HepG2 (cell line): ENCODE results near the gene KANSL3. TPM values are rescaled to one million over a fixed set of nuclear protein-coding genes. Genes with fewer than 3 reads are reported as not detected.
A peak's percentile ranks its signal among the peaks of the same experiment; 100 is the strongest.

Experiments
- BHLHE40 ChIP-seq: IDR thresholded peaks from 2 replicates; pipeline ENCODE4 v1.6.1; 2011; ENCODE audit warnings: low read length, improper control_type of control experiment
- CENPX ChIP-seq: sonication (generic); formaldehyde crosslinking; IDR thresholded peaks from 2 replicates; pipeline ENCODE4 v1.9.0; 2021; ENCODE audit warnings: mild to moderate bottlenecking, missing genetic modification reagents, moderate library complexity
- CSRNP2 ChIP-seq: sonication (generic); formaldehyde crosslinking; conservative IDR thresholded peaks from 2 replicates; pipeline ENCODE4 v1.8.0; 2022; ENCODE audit warnings: low read depth, missing genetic modification reagents
- GABPB1 ChIP-seq: IDR thresholded peaks from 2 replicates; pipeline ENCODE4 v1.6.1; 2016; ENCODE audit warnings: mild to moderate bottlenecking, missing genetic modification reagents, moderate library complexity, missing compliant biosample characterization
- MIER3 ChIP-seq: IDR thresholded peaks from 2 replicates; pipeline ENCODE4 v1.6.1; 2016; ENCODE audit warnings: missing compliant biosample characterization, borderline replicate concordance
- MIXL1 ChIP-seq: IDR thresholded peaks from 2 replicates; pipeline ENCODE4 v1.6.1; 2016
- NFKBIZ ChIP-seq: IDR thresholded peaks from 2 replicates; pipeline ENCODE4 v1.6.1; 2018; ENCODE audit warnings: missing genetic modification reagents, missing compliant biosample characterization
- SMC3 ChIP-seq: IDR thresholded peaks from 2 replicates; pipeline ENCODE4 v1.6.1; 2011; ENCODE audit warnings: low read length, improper control_type of control experiment
- ZFP37 ChIP-seq: sonication (generic); formaldehyde crosslinking; IDR thresholded peaks from 2 replicates; pipeline ENCODE4 v1.4.0; 2020; ENCODE audit warnings: missing genetic modification reagents, borderline replicate concordance
- ZIK1 ChIP-seq: sonication (generic); formaldehyde crosslinking; IDR thresholded peaks from 2 replicates; pipeline ENCODE4 v1.5.0; 2020; ENCODE audit warnings: mild to moderate bottlenecking, low read depth, missing genetic modification reagents, borderline replicate concordance
- ZNF337 ChIP-seq: sonication (generic); formaldehyde crosslinking; IDR thresholded peaks from 2 replicates; pipeline ENCODE4 v1.5.1; 2020; ENCODE audit warnings: missing genetic modification reagents, low read depth, mild to moderate bottlenecking, borderline replicate concordance
- ZNF501 ChIP-seq: sonication (generic); formaldehyde crosslinking; IDR thresholded peaks from 2 replicates; pipeline ENCODE4 v1.5.1; 2020; ENCODE audit warnings: mild to moderate bottlenecking, moderate library complexity, missing genetic modification reagents
- ZNF543 ChIP-seq: sonication (generic); formaldehyde crosslinking; IDR thresholded peaks from 2 replicates; pipeline ENCODE4 v1.4.0; 2020; ENCODE audit warnings: mild to moderate bottlenecking, missing genetic modification reagents
- ZNF704 ChIP-seq: sonication (generic); formaldehyde crosslinking; IDR thresholded peaks from 2 replicates; pipeline ENCODE4 v1.8.1; 2023; ENCODE audit warnings: mild to moderate bottlenecking, inconsistent platforms, moderate library complexity, missing genetic modification reagents, borderline replicate concordance
- ZNF780A ChIP-seq: sonication (generic); formaldehyde crosslinking; IDR thresholded peaks from 2 replicates; pipeline ENCODE4 v1.8.0; 2022; ENCODE audit warnings: mild to moderate bottlenecking, missing genetic modification reagents, moderate library complexity
- polyA plus RNA-seq, 8 experiments: library from polyadenylated mRNA; depleted of rRNA in 3 of 8; stranded (reverse) in 7 of 8; unstranded in 1 of 8; fragments of >200 nt; fragmentation: Illumina TruSeq in 4 of 8; extraction: Trizol in 4 of 8; gene quantifications; 2 replicates each; pipeline versions ENCODE4 v1.2.1 to v1.2.3, GENCODE V29; 2011 to 2016; ENCODE audit warnings: low read depth in 4 of 8, missing spikeins in 1 of 8, mixed read lengths in 1 of 8; ENCODE audit not compliant: insufficient read depth in 1 of 8
- total RNA-seq, 5 experiments: library from RNA; depleted of rRNA; stranded (reverse); fragments of >200 nt; fragmentation: Illumina TruSeq; extraction: Trizol; gene quantifications; 2 replicates each; pipeline ENCODE4 v1.2.3, GENCODE V29; 2016; ENCODE audit warnings: low read depth in 1 of 5
- TF ChIP-seq, protein P1 (sequence below): sonication (generic); formaldehyde crosslinking; IDR thresholded peaks from 2 replicates; pipeline ENCODE4 v1.4.0; 2020; ENCODE audit warnings: missing genetic modification reagents
- TF ChIP-seq, protein P2 (sequence below): sonication (generic); formaldehyde crosslinking; IDR thresholded peaks from 2 replicates; pipeline ENCODE4 v1.8.1; 2022; ENCODE audit warnings: low read depth, mild to moderate bottlenecking, missing genetic modification reagents

The KANSL3 gene
- total and polyA plus RNA-seq, 2 of the 13 experiments (the other 11 are each of a cell fraction or from before 2014, with no cell fraction given), result 20.8 to 37.3 TPM

DNA sequence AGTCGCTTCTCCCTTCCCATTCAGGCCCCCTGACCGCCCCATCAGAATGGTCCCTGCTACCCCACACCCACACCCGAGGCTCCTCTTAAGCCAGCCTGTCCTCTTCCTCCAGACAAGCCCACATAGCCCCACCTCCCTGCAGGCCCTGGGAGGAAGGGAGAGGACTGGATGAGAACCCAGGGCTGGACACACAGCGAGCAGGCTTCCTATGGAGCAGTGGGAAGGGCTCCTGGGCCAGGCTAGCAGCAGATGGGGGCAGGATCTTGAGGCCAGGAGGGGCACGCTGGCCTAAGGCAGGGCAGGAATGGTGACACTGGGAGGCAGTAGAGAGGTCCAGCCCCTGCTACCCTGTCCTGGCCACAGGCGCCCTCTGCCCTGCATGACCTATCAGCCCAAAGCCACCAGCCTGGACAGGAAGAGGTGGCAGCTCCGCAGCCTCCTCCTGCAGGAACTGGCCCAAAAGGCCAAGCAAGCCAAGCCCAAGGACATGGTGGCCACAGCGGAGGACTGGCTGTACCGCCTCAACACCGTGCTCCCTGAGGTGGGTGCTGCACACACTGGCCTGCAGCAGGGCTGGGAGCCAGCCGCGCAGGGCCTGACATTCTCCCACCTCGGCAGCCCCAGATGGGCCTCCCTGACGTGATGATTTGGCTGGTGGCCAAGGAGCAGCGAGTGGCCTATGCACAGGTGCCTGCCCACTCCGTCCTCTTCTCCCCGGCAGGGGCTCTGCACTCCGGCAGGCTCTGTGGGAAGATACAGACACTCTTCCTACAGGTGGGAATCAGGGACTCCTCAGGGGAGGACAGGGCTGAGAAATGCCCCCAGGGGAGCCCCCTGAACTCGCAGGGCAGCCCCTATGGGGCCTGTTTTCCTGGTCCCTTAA lies 47.7 kb upstream of the KANSL3 start (continued):
- no peak for TF ChIP-seq CSRNP2
- no peak for TF ChIP-seq ZIK1 (CRISPR knock-in tag)
- TF ChIP-seq MIER3 (CRISPR knock-in tag), result peak; percentile 54; the same call in 1 of the 2 replicates
- TF ChIP-seq ZNF501 (CRISPR knock-in tag), result peak; percentile 52; the same call in 1 of the 2 replicates
- TF ChIP-seq ZNF337 (CRISPR knock-in tag), result no peak
- TF ChIP-seq GABPB1, result peak; percentile 71
- TF ChIP-seq, protein P1, sequence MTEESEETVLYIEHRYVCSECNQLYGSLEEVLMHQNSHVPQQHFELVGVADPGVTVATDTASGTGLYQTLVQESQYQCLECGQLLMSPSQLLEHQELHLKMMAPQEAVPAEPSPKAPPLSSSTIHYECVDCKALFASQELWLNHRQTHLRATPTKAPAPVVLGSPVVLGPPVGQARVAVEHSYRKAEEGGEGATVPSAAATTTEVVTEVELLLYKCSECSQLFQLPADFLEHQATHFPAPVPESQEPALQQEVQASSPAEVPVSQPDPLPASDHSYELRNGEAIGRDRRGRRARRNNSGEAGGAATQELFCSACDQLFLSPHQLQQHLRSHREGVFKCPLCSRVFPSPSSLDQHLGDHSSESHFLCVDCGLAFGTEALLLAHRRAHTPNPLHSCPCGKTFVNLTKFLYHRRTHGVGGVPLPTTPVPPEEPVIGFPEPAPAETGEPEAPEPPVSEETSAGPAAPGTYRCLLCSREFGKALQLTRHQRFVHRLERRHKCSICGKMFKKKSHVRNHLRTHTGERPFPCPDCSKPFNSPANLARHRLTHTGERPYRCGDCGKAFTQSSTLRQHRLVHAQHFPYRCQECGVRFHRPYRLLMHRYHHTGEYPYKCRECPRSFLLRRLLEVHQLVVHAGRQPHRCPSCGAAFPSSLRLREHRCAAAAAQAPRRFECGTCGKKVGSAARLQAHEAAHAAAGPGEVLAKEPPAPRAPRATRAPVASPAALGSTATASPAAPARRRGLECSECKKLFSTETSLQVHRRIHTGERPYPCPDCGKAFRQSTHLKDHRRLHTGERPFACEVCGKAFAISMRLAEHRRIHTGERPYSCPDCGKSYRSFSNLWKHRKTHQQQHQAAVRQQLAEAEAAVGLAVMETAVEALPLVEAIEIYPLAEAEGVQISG (CRISPR knock-in tag), result peak; percentile 62
- no peak; the same call in 1 of the 2 replicates for TF ChIP-seq ZNF543 (CRISPR knock-in tag)
- no peak for TF ChIP-seq NFKBIZ (CRISPR knock-in tag)
- no peak for TF ChIP-seq BHLHE40
- TF ChIP-seq ZNF780A, result no peak
- TF ChIP-seq, protein P2, sequence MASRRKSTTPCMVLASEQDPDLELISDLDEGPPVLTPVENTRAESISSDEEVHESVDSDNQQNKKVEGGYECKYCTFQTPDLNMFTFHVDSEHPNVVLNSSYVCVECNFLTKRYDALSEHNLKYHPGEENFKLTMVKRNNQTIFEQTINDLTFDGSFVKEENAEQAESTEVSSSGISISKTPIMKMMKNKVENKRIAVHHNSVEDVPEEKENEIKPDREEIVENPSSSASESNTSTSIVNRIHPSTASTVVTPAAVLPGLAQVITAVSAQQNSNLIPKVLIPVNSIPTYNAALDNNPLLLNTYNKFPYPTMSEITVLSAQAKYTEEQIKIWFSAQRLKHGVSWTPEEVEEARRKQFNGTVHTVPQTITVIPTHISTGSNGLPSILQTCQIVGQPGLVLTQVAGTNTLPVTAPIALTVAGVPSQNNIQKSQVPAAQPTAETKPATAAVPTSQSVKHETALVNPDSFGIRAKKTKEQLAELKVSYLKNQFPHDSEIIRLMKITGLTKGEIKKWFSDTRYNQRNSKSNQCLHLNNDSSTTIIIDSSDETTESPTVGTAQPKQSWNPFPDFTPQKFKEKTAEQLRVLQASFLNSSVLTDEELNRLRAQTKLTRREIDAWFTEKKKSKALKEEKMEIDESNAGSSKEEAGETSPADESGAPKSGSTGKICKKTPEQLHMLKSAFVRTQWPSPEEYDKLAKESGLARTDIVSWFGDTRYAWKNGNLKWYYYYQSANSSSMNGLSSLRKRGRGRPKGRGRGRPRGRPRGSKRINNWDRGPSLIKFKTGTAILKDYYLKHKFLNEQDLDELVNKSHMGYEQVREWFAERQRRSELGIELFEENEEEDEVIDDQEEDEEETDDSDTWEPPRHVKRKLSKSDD, result 0 out of 2 replicates have a peak, but pooled peaks have one; percentile 82
- TF ChIP-seq MIXL1 (CRISPR knock-in tag), result no peak
- TF ChIP-seq ZNF704, result no peak
- no peak for TF ChIP-seq ZFP37 (CRISPR knock-in tag)
- no peak for TF ChIP-seq CENPX
- no peak; the same call in 1 of the 2 replicates for TF ChIP-seq SMC3
